HUES64 (cell line): Measurements from ENCODE around the gene CABLES1.
"Not testable (repeated sequence)": the region's sequence is repeated elsewhere in the genome, so short reads cannot be mapped to it uniquely, and the experiment has no call there.

Source experiments
- H3K27ac ChIP-seq: 2 replicates; pipeline ENCODE4 v1.7.0; 2013; ENCODE audit warnings: low read depth, low read length, inconsistent platforms
- H3K27me3 ChIP-seq: 2 replicates; pipeline ENCODE4 v1.6.1; 2013; ENCODE audit warnings: mild to moderate bottlenecking, low read length; ENCODE audit not compliant: insufficient read depth
- H3K36me3 ChIP-seq: 2 replicates; pipeline ENCODE4 v1.6.1; 2013; ENCODE audit warnings: mild to moderate bottlenecking, low read length; ENCODE audit not compliant: insufficient read depth
- H3K4me1 ChIP-seq: 2 replicates; pipeline ENCODE4 v1.6.1; 2013; ENCODE audit warnings: mild to moderate bottlenecking, low read length, moderate library complexity; ENCODE audit not compliant: insufficient read depth
- H3K4me3 ChIP-seq: 2 replicates; pipeline ENCODE4 v1.5.1; 2013; ENCODE audit warnings: mild to moderate bottlenecking, low read length, moderate library complexity
- H3K9ac ChIP-seq: 2 replicates; pipeline ENCODE4 v1.6.1; 2013; ENCODE audit warnings: mild to moderate bottlenecking, low read depth, low read length
- H3K9me3 ChIP-seq: 2 replicates; pipeline ENCODE4 v1.6.1; 2013; ENCODE audit warnings: low read depth, low read length; ENCODE audit not compliant: insufficient read depth
- WGBS: fragments of 150-250, 120-280 bp; methylation state at CpG from one replicate; pipeline ENCODE4 v1.1.7; 2013; ENCODE audit warnings: missing lambda C conversion rate; 5-methylcytosine and 5-hydroxymethylcytosine counted together

The CABLES1 gene

DNA sequence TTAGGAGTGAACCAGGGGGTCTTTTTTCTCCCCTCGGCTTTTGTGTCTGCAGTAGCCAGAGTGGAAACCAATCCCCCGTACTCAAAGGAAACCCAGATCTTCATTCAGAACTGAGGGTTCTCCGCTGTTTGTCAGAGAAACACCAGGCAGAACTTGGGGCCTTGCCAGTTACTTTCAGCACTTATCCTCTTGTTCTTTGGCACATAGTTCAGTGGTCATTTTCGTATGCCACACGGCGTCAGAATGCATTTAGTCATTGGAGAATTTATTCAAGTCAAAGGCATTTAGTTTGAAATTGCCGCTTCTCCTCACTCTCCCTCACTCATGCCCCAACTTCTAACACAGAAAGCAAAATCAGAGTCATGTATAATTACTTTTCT is 102.9 kb downstream of the CABLES1 start:
- Histone ChIP-seq H3K9ac (no peak overlapping the region), H3K4me1 (peaks cover 29% of the 10 kb centered on the region), H3K36me3 (peaks cover 28% of the 10 kb centered on the region), H3K9me3 (no peaks in the 10 kb centered on the region), H3K27me3 (no peaks in the 10 kb centered on the region), H3K27ac (0 out of 2 replicates have a peak overlapping the region, but pooled peaks have one; percentile 12), H3K4me3 (no peak overlapping the region)
- WGBS = 90% methylated on average over 7 of the region's 7 CpGs

DNA sequence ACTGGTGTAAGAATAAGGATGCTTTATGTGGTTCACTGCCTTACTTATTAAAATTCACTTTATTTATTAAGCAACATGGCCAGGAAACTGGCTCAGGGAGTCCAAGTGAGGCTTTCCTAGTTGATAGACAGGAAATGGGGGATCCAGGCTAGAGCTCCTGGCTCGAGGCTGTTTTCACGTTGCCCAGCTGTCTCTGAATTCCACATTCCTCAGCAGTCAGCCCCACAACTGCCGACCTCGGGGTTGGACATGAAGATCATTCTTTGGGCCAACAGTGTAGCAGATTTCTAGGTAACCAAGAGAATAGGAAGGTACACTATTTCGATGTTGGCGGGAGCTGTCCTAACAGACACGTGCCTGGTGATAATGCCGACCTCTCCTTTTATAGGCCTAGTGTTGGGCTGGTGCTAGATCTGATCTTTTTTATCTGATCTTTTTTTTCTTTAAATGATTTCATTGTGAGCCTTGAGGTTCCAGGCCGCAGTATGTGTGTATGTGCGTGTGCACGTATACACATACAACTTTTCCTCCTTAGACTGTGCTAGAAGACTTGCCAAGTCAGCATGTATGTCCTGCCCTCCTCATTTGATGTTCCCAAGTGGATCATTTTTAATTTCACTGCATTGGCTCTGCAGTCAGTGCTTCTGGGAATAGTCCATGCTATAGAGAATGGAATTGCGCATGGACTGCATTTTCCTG is 103.5 kb downstream of the CABLES1 start:
- H3K9me3 ChIP-seq = no peaks in the 10 kb centered on the region
- H3K9ac ChIP-seq = no peak overlapping the region
- H3K4me3 ChIP-seq = no peak overlapping the region
- WGBS = 93% methylated on average over 12 of the region's 12 CpGs
- no peaks in the 10 kb centered on the region for H3K27me3 ChIP-seq
- H3K36me3 ChIP-seq = peaks cover 28% of the 10 kb centered on the region
- H3K27ac ChIP-seq = no peak overlapping the region
- H3K4me1 ChIP-seq = peaks cover 31% of the 10 kb centered on the region

DNA sequence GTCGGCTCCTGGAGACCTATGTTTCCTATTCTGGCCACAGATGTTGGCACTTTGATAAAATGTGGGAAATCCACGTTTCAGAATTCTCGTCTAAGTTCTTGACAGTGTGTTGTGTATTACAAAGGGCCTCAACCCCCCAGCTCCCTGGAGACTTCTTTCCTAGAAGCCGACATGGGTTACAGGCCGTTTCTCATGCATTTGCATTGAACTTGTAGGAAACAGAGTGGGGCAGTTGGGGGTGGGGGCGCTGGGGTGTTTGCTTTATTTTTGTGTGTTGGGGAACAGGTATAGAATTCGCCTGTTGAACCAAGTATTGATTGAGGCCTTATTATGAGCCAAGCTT is 104.0 kb downstream of the CABLES1 start:
- H3K9ac ChIP-seq = no peak overlapping the region
- H3K27ac ChIP-seq = no peak overlapping the region
- no peaks in the 10 kb centered on the region for H3K9me3 ChIP-seq
- H3K4me1 ChIP-seq = peaks cover 31% of the 10 kb centered on the region
- no peaks in the 10 kb centered on the region for H3K27me3 ChIP-seq
- no peak overlapping the region for H3K4me3 ChIP-seq
- WGBS = 88% methylated on average over 6 of the region's 7 CpGs
- H3K36me3 ChIP-seq = peaks cover 25% of the 10 kb centered on the region

DNA sequence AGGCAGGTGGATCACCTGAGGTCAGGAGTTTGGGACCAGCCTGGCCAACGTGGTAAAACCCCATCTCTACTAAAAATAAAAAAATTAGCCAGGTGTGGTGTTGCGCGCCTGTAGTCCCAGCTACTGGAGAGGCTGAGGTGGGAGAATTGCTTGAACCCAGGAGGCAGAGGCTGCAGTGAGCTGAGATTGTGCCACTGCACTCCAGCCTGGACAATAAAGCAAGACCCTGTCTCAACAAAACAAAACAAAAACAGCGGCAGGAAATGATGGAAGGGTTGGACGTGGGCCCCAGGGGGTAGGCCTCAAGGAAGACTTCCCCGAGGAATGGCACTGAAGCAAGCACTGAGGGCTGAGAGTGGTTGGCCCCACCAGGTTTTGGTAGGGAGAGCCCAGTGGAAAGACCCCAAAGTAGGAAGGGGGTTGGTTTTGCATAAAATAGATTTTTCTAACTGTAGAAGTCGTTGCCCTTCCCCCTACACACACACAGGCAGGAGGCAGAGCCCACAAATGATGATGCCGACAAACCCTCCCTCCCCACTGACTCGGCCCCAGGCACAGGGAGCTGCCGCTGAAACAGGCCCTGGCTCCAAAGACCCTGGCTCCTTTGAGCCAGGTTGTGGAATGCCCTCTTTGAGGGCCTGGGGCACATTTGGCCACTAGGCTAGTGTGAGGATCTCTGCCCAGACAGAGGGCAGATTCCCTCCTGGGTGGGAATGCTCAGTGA is 104.8 kb downstream of the CABLES1 start:
- Histone ChIP-seq H3K9ac (no peak overlapping the region), H3K36me3 (peaks cover 23% of the 10 kb centered on the region), H3K9me3 (no peaks in the 10 kb centered on the region), H3K27ac (no peak overlapping the region; the same call in 1 of the 2 replicates), H3K27me3 (no peaks in the 10 kb centered on the region), H3K4me1 (peaks cover 31% of the 10 kb centered on the region), H3K4me3 (no peak overlapping the region)
- 81% methylated on average over 9 of the region's 10 CpGs for WGBS

DNA sequence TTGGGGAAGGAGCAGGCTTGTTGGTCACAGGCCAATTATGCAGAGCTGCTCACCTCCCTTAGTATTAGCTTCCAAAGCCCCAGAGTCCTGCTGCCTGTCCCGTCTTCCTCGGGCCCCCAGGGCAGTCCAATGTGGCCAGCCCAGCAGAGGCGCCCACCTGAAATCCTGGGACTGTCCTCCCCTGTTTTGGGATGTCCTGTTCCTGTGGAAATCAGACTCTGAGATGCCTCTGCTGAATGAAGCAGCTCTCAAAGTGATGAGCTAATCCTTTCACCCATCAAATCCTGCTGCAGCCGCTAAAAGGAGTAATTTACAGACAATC is 105.3 kb downstream of the CABLES1 start:
- no peak overlapping the region for H3K9ac ChIP-seq
- peaks cover 24% of the 10 kb centered on the region for H3K36me3 ChIP-seq
- H3K4me1 ChIP-seq = peaks cover 28% of the 10 kb centered on the region
- no peaks in the 10 kb centered on the region for H3K27me3 ChIP-seq
- H3K27ac ChIP-seq = no peak overlapping the region; the same call in 1 of the 2 replicates
- H3K9me3 ChIP-seq = no peaks in the 10 kb centered on the region
- H3K4me3 ChIP-seq = no peak overlapping the region
- 82% methylated on average over 4 of the region's 4 CpGs for WGBS

DNA sequence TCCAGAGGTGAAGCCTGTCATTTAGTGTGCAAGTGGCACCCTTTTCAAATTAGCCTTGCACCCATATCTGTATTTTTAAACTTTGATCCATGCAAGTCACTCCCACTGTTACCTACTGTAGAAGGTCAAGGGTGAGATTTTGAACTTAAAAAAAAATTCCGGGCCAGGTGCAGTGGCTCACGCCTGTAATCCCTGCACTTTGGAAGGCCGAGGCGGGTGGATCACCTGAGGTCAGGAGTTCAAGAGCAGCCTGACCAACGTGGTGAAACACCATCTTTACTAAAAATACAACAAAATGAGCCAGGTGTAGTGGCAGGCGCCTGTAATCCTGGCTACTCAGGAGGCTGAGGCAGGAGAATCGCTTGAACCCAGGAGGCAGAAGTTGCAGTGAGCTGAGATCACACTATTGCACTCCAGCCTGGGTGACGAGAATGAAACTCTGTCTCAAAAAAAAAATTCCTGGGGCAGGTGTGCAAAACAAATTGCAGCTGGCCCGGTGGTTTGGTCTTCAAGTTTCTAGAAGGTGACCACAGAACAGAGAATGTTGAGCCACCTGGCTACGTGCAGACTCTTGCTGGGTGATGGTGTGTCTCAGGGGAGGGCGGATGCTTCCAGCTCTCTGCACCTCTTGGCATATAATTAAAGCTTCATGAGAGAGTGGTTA is 106.7 kb downstream of the CABLES1 start:
- H3K4me1 ChIP-seq = peaks cover 23% of the 10 kb centered on the region
- H3K27me3 ChIP-seq, H3K4me3 ChIP-seq, H3K27ac ChIP-seq, H3K9me3 ChIP-seq, H3K9ac ChIP-seq: not testable (repeated sequence)
- peaks cover 21% of the 10 kb centered on the region for H3K36me3 ChIP-seq
- WGBS = 91% methylated on average over 11 of the region's 11 CpGs

DNA sequence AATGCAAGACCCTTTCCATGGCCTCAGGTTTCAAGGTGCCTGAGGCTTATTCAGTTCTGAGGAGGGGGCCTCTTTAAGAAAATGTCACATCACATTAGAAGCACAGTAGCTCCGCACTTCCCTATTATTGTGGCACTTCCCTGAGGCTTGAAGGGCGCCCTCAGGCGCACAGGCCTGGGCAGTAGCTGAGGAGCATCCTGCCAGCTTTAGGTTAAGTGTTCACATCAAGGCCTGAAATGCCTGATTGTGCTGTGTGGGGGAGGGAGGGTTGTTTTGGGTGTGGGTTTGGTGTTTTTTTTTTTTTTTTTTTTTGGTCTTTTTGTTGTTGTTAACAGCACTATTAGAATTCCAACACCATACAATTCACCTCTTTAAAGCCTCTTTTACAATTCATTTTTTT is 107.9 kb downstream of the CABLES1 start:
- 71% methylated on average over 3 of the region's 3 CpGs for WGBS
- H3K27me3 ChIP-seq = no peaks in the 10 kb centered on the region
- no peak overlapping the region for H3K9ac ChIP-seq
- H3K36me3 ChIP-seq = peaks cover 20% of the 10 kb centered on the region
- no peak overlapping the region for H3K27ac ChIP-seq
- H3K4me1 ChIP-seq = peaks cover 20% of the 10 kb centered on the region
- H3K4me3 ChIP-seq = no peak overlapping the region
- no peaks in the 10 kb centered on the region for H3K9me3 ChIP-seq

DNA sequence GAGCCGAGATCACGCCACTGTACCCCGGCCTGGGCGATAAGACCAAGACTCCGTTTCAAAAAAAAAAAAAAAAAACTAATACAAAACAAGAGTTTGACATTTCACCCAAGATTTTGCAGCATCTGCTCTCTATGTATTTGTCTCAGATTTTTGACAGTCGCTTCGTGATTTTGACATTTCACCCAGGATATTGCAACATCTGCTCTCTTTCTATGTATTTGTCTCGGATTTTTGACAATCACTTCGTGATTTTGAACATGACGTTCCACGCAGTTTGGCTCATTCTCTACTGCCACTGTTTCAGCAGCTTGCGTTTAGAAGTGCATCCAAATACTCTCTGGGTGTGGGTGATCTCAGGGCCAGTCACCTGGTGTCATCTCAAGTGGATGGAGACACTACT is 108.5 kb downstream of the CABLES1 start:
- Histone ChIP-seq H3K4me3 (no peak overlapping the region), H3K27me3 (no peaks in the 10 kb centered on the region), H3K36me3 (peaks cover 15% of the 10 kb centered on the region), H3K9ac (no peak overlapping the region), H3K27ac (no peak overlapping the region), H3K4me1 (peaks cover 14% of the 10 kb centered on the region), H3K9me3 (no peaks in the 10 kb centered on the region)
- WGBS = 96% methylated on average over 12 of the region's 12 CpGs

DNA sequence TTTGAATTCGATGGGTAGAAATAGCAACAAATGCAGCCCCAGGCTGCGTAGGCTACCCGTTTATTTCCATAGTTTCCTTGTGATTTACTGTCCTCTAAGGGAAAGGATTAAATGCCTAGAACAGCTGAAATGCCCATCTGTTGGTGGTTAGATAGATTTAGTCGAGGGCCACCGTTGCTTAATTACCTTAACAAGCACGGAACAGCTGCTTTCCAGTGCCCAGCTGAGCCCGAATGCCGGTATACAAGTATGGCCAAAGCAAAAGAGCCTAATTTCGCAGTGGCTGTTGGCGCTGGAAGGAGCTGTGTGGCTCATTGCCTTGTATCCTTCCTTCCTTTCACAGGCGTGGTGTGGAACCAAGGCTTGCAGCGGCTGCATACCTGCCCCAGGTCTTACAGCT is 109.1 kb downstream of the CABLES1 start:
- Histone ChIP-seq H3K27me3 (no peaks in the 10 kb centered on the region), H3K36me3 (peaks cover 13% of the 10 kb centered on the region), H3K4me1 (peaks cover 9% of the 10 kb centered on the region), H3K4me3 (no peak overlapping the region), H3K27ac (no peak overlapping the region), H3K9ac (no peak overlapping the region), H3K9me3 (no peaks in the 10 kb centered on the region)
- WGBS = 94% methylated on average over 12 of the region's 12 CpGs

DNA sequence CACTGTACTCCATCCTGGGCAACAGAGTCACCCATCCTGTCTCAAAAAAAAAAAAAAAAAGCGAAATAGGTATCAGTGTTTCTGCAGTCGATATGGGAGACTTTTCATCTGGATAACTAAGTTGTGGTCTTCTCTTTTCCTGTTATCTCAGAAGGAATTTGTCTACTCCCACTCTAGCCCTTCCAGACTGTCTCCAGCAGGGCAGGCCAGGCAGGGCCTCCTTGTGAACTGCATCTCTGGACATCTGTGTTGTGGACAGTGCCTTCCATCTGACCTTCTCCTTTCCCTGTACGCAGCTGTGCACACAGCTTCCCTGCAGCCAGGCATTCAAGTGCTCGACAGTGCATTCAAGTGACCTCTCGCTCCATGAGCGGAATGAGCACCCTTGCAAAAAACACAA is 110.2 kb downstream of the CABLES1 start:
- H3K27ac ChIP-seq = no peak overlapping the region
- H3K4me3 ChIP-seq = no peak overlapping the region
- peaks cover 13% of the 10 kb centered on the region for H3K36me3 ChIP-seq
- H3K27me3 ChIP-seq = no peaks in the 10 kb centered on the region
- H3K9me3 ChIP-seq = no peaks in the 10 kb centered on the region
- WGBS = 97% methylated on average over 5 of the region's 6 CpGs
- H3K4me1 ChIP-seq = peaks cover 5% of the 10 kb centered on the region
- H3K9ac ChIP-seq = no peak overlapping the region

DNA sequence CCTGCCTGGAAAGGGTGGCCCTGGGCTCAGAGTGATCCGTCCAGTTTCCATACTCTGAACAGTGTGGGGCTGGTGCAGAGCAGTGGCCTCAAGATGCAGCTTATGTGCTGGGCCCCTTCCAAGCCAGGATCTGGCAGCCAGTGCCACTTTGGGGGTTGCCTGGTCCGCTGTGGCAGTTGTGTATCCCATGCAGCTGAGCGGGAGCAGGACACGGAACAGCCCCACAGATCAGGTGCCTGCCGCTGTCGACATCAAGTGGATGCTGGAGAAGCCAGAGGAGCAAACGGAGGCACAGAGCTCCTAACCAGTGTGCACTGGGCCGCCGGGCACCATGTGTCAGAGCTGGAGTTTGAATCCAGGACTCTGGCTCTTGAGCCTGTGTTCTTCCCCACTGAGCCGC is 112.0 kb downstream of the CABLES1 start:
- 96% methylated on average over 10 of the region's 10 CpGs for WGBS
- Histone ChIP-seq H3K4me3 (no peak overlapping the region), H3K4me1 (peaks cover 5% of the 10 kb centered on the region), H3K9ac (no peak overlapping the region), H3K9me3 (no peaks in the 10 kb centered on the region), H3K36me3 (peaks cover 14% of the 10 kb centered on the region), H3K27ac (no peak overlapping the region), H3K27me3 (no peaks in the 10 kb centered on the region)
